GM23248 (cell line): Measurements from ENCODE around the gene NOBOX.

ENCODE experiments used
- EZH2 ChIP-seq: fragments of 200-600 bp; sonication (generic); IDR thresholded peaks from 2 replicates; pipeline ENCODE4 v1.6.1; 2018; ENCODE audit warnings: antibody characterized with exemption, mild to moderate bottlenecking; ENCODE audit not compliant: insufficient read depth, poor library complexity, severe bottlenecking
- EZH2phosphoT487 ChIP-seq: fragments of 200-600 bp; sonication (generic); IDR thresholded peaks from 2 replicates; pipeline ENCODE4 v1.6.1; 2018; ENCODE audit warnings: antibody characterized with exemption, moderate library complexity, mild to moderate bottlenecking, low read depth; ENCODE audit not compliant: insufficient read depth

GRCh38 chr7:144386741-144387140 lies 16.8 kb downstream of the NOBOX start:
- TF ChIP-seq EZH2 = no peak
- no peak for TF ChIP-seq EZH2phosphoT487
